Keratinocyte (primary cell): ENCODE data around the gene HGFAC. TPM values are rescaled to one million over a fixed set of nuclear protein-coding genes. Genes with fewer than 3 reads are reported as not detected.

Experiments used
- DNase-seq: peaks from one replicate; pipeline ENCODE4 v3.0.0-alpha.2; 2011; ENCODE audit warnings: low read depth, missing footprints, low spot score
- FAIRE-seq: peaks from 2 replicates; lab custom pipeline; 2011; peaks lifted over from hg19 to GRCh38; lab: Jason Lieb, UNC
- H2AFZ ChIP-seq: 2 replicates; pipeline ENCODE4 v1.6.0; 2012; ENCODE audit warnings: low read length, control low read depth, inconsistent platforms; ENCODE audit not compliant: control insufficient read depth
- H3K27ac ChIP-seq: 2 replicates; pipeline ENCODE4 v1.5.1; 2011; ENCODE audit warnings: low read length; ENCODE audit not compliant: control insufficient read depth, insufficient read depth
- H3K27me3 ChIP-seq: 3 replicates; pipeline ENCODE4 v1.6.0; 2011; ENCODE audit warnings: low read length; ENCODE audit not compliant: control insufficient read depth, insufficient read depth; ENCODE audit errors: extremely low read depth
- H3K36me3 ChIP-seq, 2 experiments: 2 replicates in 1 of 2; 3 replicates in 1 of 2; pipeline ENCODE4 v1.5.1; 2011; ENCODE audit warnings: low read length in 2 of 2, mild to moderate bottlenecking in 1 of 2; ENCODE audit not compliant: control insufficient read depth in 2 of 2, insufficient read depth in 2 of 2; ENCODE audit errors: extremely low read depth in 1 of 2
- H3K4me1 ChIP-seq: 3 replicates; pipeline ENCODE4 v1.5.1; 2011; ENCODE audit warnings: low read length; ENCODE audit not compliant: control insufficient read depth, insufficient read depth; ENCODE audit errors: extremely low read depth
- H3K4me2 ChIP-seq: 3 replicates; pipeline ENCODE4 v1.6.0; 2011; ENCODE audit warnings: low read depth, low read length; ENCODE audit not compliant: control insufficient read depth, insufficient read depth; ENCODE audit errors: extremely low read depth
- H3K4me3 ChIP-seq, 3 experiments: fragments of 200-600 bp in 1 of 3; sonication (generic) in 1 of 3; 2 replicates in 2 of 3; 3 replicates in 1 of 3; pipeline ENCODE4 v1.5.1; 2011 to 2016; ENCODE audit warnings: low read length in 3 of 3, mild to moderate bottlenecking in 3 of 3, control low read depth in 2 of 3, inconsistent platforms in 1 of 3, low read depth in 1 of 3, mixed read lengths in 1 of 3, mixed run types in 1 of 3, moderate library complexity in 1 of 3; ENCODE audit not compliant: control insufficient read depth in 2 of 3, insufficient read depth in 2 of 3; ENCODE audit errors: extremely low read depth in 1 of 3
- H3K79me2 ChIP-seq: 2 replicates; pipeline ENCODE4 v1.6.0; 2012; ENCODE audit warnings: low read length; ENCODE audit not compliant: control insufficient read depth, insufficient read depth
- H3K9ac ChIP-seq: 3 replicates; pipeline ENCODE4 v1.6.0; 2011; ENCODE audit warnings: low read length; ENCODE audit not compliant: control insufficient read depth, insufficient read depth; ENCODE audit errors: extremely low read depth
- H3K9me1 ChIP-seq: 3 replicates; pipeline ENCODE4 v1.6.0; 2011; ENCODE audit warnings: low read length; ENCODE audit not compliant: control insufficient read depth, insufficient read depth; ENCODE audit errors: extremely low read depth
- H3K9me3 ChIP-seq: 2 replicates; pipeline ENCODE4 v1.5.1; 2012; ENCODE audit warnings: low read depth, low read length; ENCODE audit not compliant: control insufficient read depth
- H4K20me1 ChIP-seq: 3 replicates; pipeline ENCODE4 v1.6.0; 2011; ENCODE audit warnings: low read length; ENCODE audit not compliant: control insufficient read depth, insufficient read depth; ENCODE audit errors: extremely low read depth
- CTCF ChIP-seq, 3 experiments: IDR thresholded peaks in 1 of 3; conservative IDR thresholded peaks in 1 of 3; optimal IDR thresholded peaks in 1 of 3; 2 replicates in 2 of 3; 3 replicates in 1 of 3; pipeline versions ENCODE3 to v1.5.1; 2011; ENCODE audit warnings: low read length in 3 of 3, mild to moderate bottlenecking in 3 of 3, moderate library complexity in 2 of 3, control low read depth in 1 of 3, inconsistent platforms in 1 of 3; ENCODE audit not compliant: insufficient read depth in 2 of 3; ENCODE audit errors: extremely low read depth in 1 of 3
- EZH2 ChIP-seq: IDR thresholded peaks from one replicate; pipeline ENCODE4 v1.6.1; 2012; ENCODE audit warnings: inconsistent platforms, mild to moderate bottlenecking, low read length, moderate library complexity
- dilution Hi-C: fragments of 300-500 bp; cut with MboI; formaldehyde crosslinking; loops from one replicate; pipeline ENCODE4 v1.7.0; 2020; ENCODE audit warnings: low sequenced_read_pairs; ENCODE audit not compliant: extremely low pct_ligation_motif_present
- polyA plus RNA-seq, 5 experiments: library from polyadenylated mRNA; depleted of rRNA in 3 of 5; stranded (reverse) in 3 of 5; stranded (forward) in 1 of 5; unstranded in 1 of 5; fragments of >200 nt; gene quantifications; 1 replicate in 1 of 5; 2 replicates in 3 of 5; 3 replicates in 1 of 5; pipeline versions ENCODE4 v1.2.1 to v1.2.3, GENCODE V29; 2011 to 2012; ENCODE audit warnings: missing spikeins in 2 of 5, low read depth in 1 of 5, low replicate concordance in 1 of 5

Gene HGFAC
- polyA plus RNA-seq, 1 donor (not counting 4 experiments of a cell fraction or from before 2014, with no cell fraction given), result not detected

- Histone ChIP-seq H3K36me3 (no peaks in the 10 kb centered on the region), H3K27ac (no peak overlapping the region), H3K4me1 (peaks cover 2% of the 10 kb centered on the region), H3K79me2 (no peaks in the 10 kb centered on the region), H3K4me2 (no peak overlapping the region), H3K9me3 (no peaks in the 10 kb centered on the region), H3K27me3 (no peaks in the 10 kb centered on the region), H3K9ac (no peak overlapping the region), H3K9me1 (no peaks in the 10 kb centered on the region), H2AFZ (no peak overlapping the region), H3K4me3 (no peak overlapping the region), H4K20me1 (no peaks in the 10 kb centered on the region)
- dilution Hi-C loops, result no loop called here
- TF ChIP-seq CTCF (optimal IDR thresholded peaks at IDR 0.05 in 1 of 3, IDR thresholded peaks at IDR 0.05 in 1 of 3, conservative IDR thresholded peaks at IDR 0.05 in 1 of 3; ENCODE audit: extremely low read depth in 1 of 3, insufficient read depth in 2 of 3, low read length in 3 of 3) (no peak), EZH2 (no peak)
- FAIRE-seq (no peak), DNase-seq (no peak)
Observed at GRCh38 chr4:3445829-3446545, 4.2 kb downstream of the HGFAC start.

- H3K27me3 ChIP-seq, result no peaks in the 10 kb centered on the region
- H3K9me3 ChIP-seq, result no peaks in the 10 kb centered on the region
- H3K9ac ChIP-seq, result no peak overlapping the region
- H4K20me1 ChIP-seq, result no peaks in the 10 kb centered on the region
- H3K4me3 ChIP-seq, result no peak overlapping the region
- FAIRE-seq (no peak), DNase-seq (no peak)
- no peak overlapping the region for H2AFZ ChIP-seq
- no peak overlapping the region for H3K4me2 ChIP-seq
- TF ChIP-seq EZH2 (no peak), CTCF (optimal IDR thresholded peaks at IDR 0.05 in 1 of 3, IDR thresholded peaks at IDR 0.05 in 1 of 3, conservative IDR thresholded peaks at IDR 0.05 in 1 of 3; ENCODE audit: extremely low read depth in 1 of 3, insufficient read depth in 2 of 3, low read length in 3 of 3) (no peak)
- no peaks in the 10 kb centered on the region for H3K9me1 ChIP-seq
- H3K36me3 ChIP-seq, result no peaks in the 10 kb centered on the region
- H3K27ac ChIP-seq, result no peak overlapping the region
- H3K79me2 ChIP-seq, result no peaks in the 10 kb centered on the region
- peaks cover 1% of the 10 kb centered on the region for H3K4me1 ChIP-seq
- dilution Hi-C loops, result no loop called here
Observed at GRCh38 chr4:3446631-3447320, 5.0 kb downstream of the HGFAC start.
